ENCODE results near the gene SRBD1.

GRCh38 chr2:45494978-45495293 is 116.1 kb downstream of the SRBD1 start:
- TF ChIP-seq CTCF (IDR thresholded peaks at IDR 0.05; ENCODE audit: low read depth, low read length, missing input control) (no peak), RAD21 (IDR thresholded peaks at IDR 0.05) (no peak), REST (IDR thresholded peaks at IDR 0.05) (no peak), HNF4A (conservative IDR thresholded peaks at IDR 0.05) (no peak), EGR1 (IDR thresholded peaks at IDR 0.05; ENCODE audit: low read depth in 2 of 2) (no peak), SP1 (IDR thresholded peaks at IDR 0.05) (no peak), HNF4G (IDR thresholded peaks at IDR 0.05) (no peak)
